GM19438 (cell line): Measurements from ENCODE around the gene PRKCQ.
A peak's percentile ranks its signal among the peaks of the same experiment; 100 is the strongest.

Experiments
- ATAC-seq: cut with Tn5 transposase; IDR thresholded peaks from one replicate; pipeline ENCODE4 v1.9.1; 2021; ENCODE audit warnings: low read depth; ENCODE audit not compliant: unreplicated experiment

The PRKCQ gene

GRCh38 chr10:6579904-6580278, at the start of gene PRKCQ:
TSS of gene PRKCQ (minus strand) at chr10:6580276. CDS start at chr10:6515135, 65,141 bp downstream.
- peak; percentile 19 for ATAC-seq

DNA sequence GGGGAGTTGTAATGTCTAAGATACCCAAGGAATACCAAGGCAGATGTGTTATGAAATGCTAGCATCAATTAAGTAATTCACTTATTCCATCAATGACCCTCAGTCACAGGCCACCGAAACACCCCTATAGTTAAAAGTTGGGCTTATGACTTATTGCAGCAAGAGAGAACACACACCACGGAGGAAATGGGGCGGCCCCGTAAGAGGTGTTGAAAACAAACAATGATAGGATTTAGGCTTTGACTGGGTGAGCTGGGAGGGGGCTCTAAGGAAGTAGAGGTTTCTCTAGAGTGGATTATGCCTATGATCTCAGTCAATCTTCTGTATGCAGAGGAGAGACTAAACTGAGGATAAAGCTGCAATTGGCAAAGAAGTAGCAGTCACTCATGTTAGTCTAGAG, 45.4 kb upstream of the PRKCQ start:
- ATAC-seq, result no peak

GRCh38 chr10:6624392-6624791, 44.3 kb upstream of the PRKCQ start:
- ATAC-seq, result no peak

GRCh38 chr10:6622921-6623320, 42.8 kb upstream of the PRKCQ start:
- ATAC-seq, result no peak

DNA sequence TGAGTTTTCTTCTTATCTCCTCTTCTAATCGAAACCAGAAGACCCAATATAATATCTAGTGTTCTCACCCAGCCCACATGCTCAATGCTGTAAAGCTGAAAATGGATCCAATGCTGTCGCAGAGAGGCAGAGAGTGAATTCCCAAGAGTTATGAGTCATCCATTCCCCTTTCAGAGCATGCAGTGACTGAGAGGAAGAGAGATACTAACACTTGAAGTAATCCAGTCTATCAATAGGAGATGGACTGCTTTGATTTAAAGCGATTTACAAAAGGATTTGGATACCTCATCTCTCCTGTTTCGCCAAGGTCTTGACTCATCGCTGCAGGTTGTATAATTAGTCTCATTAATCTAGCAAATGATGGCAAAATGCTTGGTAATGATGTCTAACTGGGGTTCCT, 41.5 kb upstream of the PRKCQ start:
- ATAC-seq, result no peak

DNA sequence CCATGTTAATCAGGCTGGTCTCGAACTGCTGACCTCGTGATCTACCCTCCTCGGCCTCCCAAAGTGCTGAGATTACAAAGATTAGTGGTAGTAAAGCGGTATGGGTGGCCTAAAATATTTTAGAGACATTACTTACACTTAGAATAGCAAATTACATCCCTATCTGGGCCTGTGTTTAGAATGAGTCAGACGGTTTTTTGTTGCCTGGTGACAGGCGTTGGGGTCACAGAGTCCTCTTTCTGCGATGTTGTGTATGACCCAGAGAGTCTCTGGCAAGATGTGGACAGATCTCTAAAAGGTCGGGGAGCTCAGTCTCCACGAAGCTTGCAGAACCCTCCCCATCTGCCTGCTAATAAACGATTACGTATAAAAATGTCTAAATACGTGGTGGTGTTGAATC, 39.6 kb upstream of the PRKCQ start:
- ATAC-seq, result no peak

GRCh38 chr10:6618340-6618739, 38.3 kb upstream of the PRKCQ start:
- ATAC-seq, result no peak

DNA sequence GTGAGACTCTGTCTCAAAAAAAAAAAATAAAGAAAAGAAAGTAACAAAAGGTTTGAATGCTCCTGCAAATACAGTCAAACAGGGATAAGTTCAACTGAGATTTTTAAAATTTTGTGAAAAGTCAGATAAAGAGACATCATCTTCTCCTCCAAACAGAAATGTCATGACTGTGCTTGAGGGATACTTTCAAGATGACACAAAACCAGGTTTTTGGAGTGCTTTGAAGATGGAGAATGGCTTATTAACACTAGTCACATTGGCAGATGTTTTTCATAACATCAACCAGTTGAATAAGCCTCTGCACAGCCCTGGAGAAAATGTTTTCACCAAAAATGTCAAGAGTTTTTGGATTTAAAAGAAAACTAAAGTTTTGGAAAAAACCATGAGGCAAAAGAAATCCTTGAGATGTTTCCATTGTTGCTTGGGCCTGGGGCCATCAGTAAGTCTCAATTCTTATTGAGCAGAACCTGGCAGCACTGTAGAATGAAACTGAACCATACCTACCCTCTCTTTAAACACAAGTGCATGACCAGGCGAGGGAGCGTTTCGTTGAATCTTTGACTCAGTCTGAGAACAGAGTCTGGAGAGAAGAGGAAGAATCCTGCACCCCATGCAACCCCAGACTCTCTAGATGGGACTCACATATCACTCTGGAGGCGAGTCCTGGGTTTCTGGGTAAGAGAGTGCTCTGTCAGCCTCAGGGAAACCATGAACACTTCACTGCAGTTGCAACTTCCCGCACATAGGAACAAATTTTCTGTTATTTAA, 37.4 kb upstream of the PRKCQ start:
- no peak for ATAC-seq

GRCh38 chr10:6615971-6616370, 35.9 kb upstream of the PRKCQ start:
- ATAC-seq, result no peak

DNA sequence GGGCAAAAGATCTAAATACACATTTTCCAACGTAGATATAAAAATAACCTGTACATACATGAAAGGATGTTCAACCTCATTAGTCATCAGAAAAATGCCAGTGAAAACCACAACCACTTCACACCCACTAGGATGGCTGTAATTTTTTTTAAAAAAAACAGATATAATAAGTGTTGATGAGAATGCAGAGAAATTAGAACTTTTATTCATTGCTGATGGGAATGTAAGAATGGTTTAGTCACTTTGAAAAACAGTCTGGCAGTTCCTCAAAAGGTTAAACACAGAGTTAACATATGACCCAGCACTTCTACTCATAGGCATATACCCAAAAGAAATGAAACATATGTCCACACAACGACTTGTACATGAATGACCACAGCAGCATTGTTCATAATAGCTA, 32.3 kb upstream of the PRKCQ start:
- no peak for ATAC-seq

DNA sequence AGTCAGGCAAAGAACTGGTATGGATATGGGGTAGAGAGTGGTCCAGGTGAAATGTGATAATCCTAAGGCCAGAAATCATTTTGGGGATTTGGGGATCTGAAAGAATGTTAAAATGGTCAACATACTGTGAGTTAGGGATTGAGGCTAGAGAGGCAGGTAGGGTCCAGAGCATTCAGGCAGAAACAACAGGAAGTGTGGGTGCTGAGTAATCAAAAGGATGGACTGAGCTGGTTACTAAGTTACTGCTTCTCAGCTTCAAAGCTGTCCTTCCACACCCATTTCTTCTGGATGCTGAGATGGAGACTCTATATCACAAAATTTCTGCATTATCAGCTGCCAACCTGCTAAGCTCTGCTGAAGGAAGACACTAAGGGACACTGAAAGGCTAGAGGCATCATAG, 30.6 kb upstream of the PRKCQ start:
- ATAC-seq, result no peak

GRCh38 chr10:6609625-6610024, 29.5 kb upstream of the PRKCQ start:
- no peak for ATAC-seq

DNA sequence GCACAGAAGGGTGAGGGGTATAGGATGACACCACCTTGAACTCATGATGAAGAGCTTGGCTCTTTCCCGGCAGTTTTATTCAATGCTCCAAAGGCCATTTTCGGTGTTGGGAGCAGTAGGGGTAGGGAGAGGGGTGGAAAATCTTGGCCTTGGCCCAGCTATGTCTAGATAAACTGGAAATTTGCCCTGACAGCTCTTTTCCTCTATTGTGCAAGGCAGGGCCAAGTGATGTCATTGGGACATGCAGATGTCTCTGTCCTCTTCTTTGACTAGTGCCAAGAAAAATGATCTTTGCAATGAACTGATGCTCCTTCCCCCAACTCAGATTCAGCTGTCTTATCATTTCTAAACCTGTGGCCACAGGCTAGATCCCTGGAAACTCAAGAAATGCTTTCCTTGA, 27.7 kb upstream of the PRKCQ start:
- no peak for ATAC-seq

GRCh38 chr10:6607182-6607581, 27.1 kb upstream of the PRKCQ start:
- no peak for ATAC-seq

DNA sequence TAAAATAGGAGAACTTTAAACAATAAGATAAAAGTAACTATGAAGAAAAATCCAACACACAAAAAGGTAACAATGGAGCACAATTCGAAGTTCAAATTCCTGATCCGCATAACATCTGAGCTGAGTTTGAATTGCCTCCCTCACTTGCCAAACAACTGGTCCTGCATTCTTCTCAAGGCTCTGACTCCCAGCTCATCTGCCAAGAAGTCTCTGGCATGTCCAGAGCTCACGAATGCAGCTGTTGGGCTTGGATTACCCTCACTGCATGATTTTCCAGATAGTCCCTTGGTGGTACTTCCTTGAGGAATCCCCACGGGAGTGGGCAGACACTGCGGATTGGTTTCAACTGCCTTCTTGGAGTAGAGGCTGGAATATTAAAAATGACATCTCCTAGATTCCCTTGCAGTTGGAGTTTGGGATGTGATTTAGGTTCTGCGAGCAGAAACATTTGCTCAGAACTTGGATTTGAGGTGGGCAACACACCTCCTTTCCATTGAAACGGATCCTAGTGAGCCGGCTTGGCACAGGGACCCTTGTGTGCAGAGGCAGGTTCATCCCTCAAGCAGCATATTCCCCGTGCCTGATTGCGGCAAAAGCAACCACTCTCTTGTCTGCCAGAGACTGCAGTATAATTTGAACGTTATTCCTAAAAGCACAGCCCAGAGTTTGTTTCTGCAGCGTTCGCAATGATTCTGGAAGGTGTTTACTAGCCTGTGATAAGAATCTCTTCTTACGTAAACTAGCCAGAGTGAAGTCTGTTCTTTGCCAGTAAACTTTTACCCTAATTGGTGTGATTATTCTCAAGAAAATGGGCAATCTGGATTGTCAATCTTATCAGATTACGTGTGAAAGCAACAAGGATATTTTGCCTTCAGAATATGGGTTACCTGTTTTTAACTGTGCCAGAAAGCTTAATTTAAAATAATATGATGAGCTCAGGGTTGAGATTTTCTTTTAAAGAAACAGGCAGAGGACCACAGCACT, 23.4 kb upstream of the PRKCQ start:
- ATAC-seq, result no peak

GRCh38 chr10:6602700-6603084, 22.6 kb upstream of the PRKCQ start:
- no peak for ATAC-seq

DNA sequence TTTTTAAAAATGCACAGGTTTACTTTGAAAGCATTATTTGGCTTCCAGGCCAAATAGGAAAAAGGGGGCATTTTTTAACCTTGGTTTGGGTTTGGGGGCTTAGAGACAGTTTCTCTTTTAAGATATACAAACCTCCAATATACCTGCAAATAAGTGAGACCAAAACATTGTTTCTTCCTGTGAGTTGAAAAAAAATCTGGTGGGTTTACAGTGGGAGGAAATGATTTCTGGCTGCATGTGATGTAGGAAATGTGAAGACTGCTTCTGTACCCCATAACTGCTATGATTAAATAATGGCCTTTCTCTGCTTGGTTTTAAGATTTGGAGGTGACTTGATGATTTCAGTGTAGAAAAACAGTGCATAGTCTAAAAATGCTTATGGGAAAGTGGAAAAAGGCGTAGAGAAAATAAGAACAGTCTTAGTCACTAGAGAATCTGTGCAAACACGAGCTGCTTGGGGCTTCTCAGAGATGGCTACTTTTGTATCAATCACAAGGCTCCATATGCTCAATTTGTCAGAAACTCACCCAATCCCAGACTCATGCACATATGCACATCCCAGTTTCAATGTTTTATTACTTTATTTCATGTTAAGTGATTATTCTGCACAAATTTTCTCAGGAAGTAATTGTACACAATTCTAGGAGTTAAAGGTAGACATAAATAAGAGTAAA, 22.1 kb upstream of the PRKCQ start:
- ATAC-seq, result no peak

GRCh38 chr10:6601246-6601805, 21.2 kb upstream of the PRKCQ start:
- ATAC-seq, result no peak

GRCh38 chr10:6600224-6600987, 20.3 kb upstream of the PRKCQ start:
- no peak for ATAC-seq

GRCh38 chr10:6598679-6599078, 18.6 kb upstream of the PRKCQ start:
- ATAC-seq, result no peak
